HFFc6 (cell line): ENCODE measurements around the gene MAGEB17. TPM values are rescaled to one million over a fixed set of nuclear protein-coding genes. Genes with fewer than 3 reads are reported as not detected.
"Not testable (repeated sequence)": the region's sequence is repeated elsewhere in the genome, so short reads cannot be mapped to it uniquely, and the experiment has no call there.

Source experiments
- DNase-seq: peaks from one replicate; pipeline ENCODE4 v3.0.0-alpha.2; 2018
- H3K27ac Mint-ChIP-seq: 2 replicates; pipeline ENCODE4 v1.8.0; 2020; ENCODE audit warnings: mild to moderate bottlenecking, mixed read lengths
- H3K27me3 Mint-ChIP-seq: 2 replicates; pipeline ENCODE4 v1.8.0; 2021; ENCODE audit warnings: mild to moderate bottlenecking, moderate library complexity, mixed read lengths; ENCODE audit not compliant: insufficient read depth
- H3K36me3 Mint-ChIP-seq: 2 replicates; pipeline ENCODE4 v1.8.0; 2021; ENCODE audit warnings: low read depth, mixed read lengths
- H3K4me1 Mint-ChIP-seq: 2 replicates; pipeline ENCODE4 v1.8.0; 2020; ENCODE audit warnings: low read depth, mixed read lengths
- H3K4me3 Mint-ChIP-seq: 2 replicates; pipeline ENCODE4 v1.8.0; 2020; ENCODE audit warnings: mild to moderate bottlenecking, moderate library complexity, mixed read lengths
- H3K9me3 Mint-ChIP-seq: 2 replicates; pipeline ENCODE4 v1.8.0; 2020; ENCODE audit warnings: mild to moderate bottlenecking, mixed read lengths
- total RNA-seq, 6 experiments: library from RNA; stranded (reverse); fragmentation: NEBNext Ultra II Directional; extraction: Animal tissue kit (Norgen Biotek cat#: 25700); gene quantifications; 2 replicates in 1 of 6; 3 replicates in 5 of 6; pipeline ENCODE4 v1.2.3, GENCODE V29; 2021
- TF ChIP-seq, protein P1 (sequence below): fragments of 200-600 bp; sonication (generic); IDR thresholded peaks from 2 replicates; pipeline ENCODE4 v1.5.0; 2021; ENCODE audit warnings: antibody characterized with exemption, mild to moderate bottlenecking

MAGEB17 gene
- total RNA-seq, 6 experiments from 2014 or later: not detected

DNA sequence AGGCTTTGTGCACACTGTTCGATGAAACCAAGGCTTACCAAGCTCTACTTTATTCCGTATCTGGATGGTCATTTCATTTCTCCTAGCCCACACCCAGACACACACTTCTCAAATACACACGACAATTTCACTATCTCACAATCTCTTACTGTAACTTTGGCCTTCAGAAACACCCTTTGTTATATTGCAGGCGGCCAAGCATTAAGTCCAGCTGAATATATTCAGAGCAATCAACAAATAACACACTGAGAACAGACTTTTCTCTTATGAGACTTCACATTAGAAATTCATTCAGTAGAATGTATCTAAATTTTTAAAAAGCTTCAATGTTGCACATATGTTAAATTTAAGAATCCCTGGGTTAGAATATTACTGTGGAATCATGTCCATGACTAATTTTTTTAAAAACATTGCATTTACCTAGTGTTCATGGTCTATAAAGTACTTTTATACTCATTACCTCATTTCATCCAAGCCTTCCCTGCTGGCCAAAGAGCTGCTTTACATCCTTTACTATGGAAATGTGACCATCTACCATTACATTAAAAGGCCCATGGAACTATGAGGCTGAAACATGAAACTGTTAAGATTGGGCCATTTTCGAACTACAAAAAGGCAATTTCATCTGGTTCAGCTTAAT is 10.5 kb upstream of the MAGEB17 start:
- Mint-ChIP-seq H3K27ac (no peak overlapping the region), H3K4me1 (peaks cover 19% of the 10 kb centered on the region), H3K4me3 (no peak overlapping the region), H3K9me3 (no peaks in the 10 kb centered on the region), H3K36me3 (no peaks in the 10 kb centered on the region), H3K27me3 (peaks cover 3% of the 10 kb centered on the region; the same call in 1 of the 2 replicates)
- TF ChIP-seq, protein P1, sequence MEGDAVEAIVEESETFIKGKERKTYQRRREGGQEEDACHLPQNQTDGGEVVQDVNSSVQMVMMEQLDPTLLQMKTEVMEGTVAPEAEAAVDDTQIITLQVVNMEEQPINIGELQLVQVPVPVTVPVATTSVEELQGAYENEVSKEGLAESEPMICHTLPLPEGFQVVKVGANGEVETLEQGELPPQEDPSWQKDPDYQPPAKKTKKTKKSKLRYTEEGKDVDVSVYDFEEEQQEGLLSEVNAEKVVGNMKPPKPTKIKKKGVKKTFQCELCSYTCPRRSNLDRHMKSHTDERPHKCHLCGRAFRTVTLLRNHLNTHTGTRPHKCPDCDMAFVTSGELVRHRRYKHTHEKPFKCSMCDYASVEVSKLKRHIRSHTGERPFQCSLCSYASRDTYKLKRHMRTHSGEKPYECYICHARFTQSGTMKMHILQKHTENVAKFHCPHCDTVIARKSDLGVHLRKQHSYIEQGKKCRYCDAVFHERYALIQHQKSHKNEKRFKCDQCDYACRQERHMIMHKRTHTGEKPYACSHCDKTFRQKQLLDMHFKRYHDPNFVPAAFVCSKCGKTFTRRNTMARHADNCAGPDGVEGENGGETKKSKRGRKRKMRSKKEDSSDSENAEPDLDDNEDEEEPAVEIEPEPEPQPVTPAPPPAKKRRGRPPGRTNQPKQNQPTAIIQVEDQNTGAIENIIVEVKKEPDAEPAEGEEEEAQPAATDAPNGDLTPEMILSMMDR: no peak
- no peak for DNase-seq

DNA sequence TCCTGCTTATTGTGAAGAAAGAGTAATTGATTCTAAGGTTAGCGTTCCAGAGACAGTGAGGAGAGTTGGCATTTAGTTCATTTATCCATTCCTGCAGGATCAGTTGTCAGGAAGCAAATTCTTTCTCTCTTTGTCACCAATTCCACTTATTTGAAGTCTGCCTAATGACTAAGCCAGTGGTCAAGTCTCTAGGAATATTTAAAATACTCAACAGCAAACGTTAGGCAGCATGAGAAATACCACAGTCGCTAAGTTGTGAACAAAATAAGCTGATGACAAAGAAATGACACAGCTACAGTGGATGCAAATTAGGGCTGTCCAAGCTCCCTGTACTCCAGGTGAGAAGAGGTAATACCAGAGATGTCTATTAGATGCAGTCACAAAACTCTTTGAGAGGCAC is 6.6 kb upstream of the MAGEB17 start:
- H3K27ac Mint-ChIP-seq: peak overlapping the region; percentile 85
- H3K36me3 Mint-ChIP-seq: no peaks in the 10 kb centered on the region

DNA sequence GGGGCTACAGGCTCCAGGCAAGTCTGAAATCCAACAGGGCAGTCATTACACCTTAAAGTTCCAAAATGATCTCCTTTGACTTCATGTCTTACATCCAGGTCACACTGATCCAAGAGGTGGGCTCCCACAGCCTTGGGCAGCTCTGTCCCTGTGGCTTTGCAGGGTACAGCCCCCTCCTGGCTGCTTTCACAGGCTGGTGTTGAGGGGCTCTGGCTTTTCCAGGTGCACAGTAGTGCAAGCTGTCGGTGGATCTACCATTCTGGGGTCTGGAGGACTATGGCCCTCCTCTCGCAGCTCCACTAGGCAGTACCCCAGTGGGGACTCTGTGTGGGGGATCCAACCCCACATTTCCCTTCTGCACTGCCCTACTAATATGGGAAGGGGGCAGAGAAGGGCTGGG is 6.1 kb upstream of the MAGEB17 start:
- not testable (repeated sequence) for H3K9me3 Mint-ChIP-seq, H3K27me3 Mint-ChIP-seq, DNase-seq, H3K36me3 Mint-ChIP-seq
- H3K4me1 Mint-ChIP-seq: peaks cover 25% of the 10 kb centered on the region
- peak overlapping the region; percentile 71; the same call in 1 of the 2 replicates for H3K4me3 Mint-ChIP-seq
- H3K27ac Mint-ChIP-seq: peak overlapping the region; percentile 85

More for the DNA sequence above, 6.6 kb upstream of the MAGEB17 start:
- H3K9me3 Mint-ChIP-seq: no peaks in the 10 kb centered on the region
- no peaks in the 10 kb centered on the region for H3K27me3 Mint-ChIP-seq
- peak overlapping the region; percentile 71 for H3K4me3 Mint-ChIP-seq
- DNase-seq: peak; percentile 78
- TF ChIP-seq, protein P1: no peak
- H3K4me1 Mint-ChIP-seq: peaks cover 25% of the 10 kb centered on the region

DNA sequence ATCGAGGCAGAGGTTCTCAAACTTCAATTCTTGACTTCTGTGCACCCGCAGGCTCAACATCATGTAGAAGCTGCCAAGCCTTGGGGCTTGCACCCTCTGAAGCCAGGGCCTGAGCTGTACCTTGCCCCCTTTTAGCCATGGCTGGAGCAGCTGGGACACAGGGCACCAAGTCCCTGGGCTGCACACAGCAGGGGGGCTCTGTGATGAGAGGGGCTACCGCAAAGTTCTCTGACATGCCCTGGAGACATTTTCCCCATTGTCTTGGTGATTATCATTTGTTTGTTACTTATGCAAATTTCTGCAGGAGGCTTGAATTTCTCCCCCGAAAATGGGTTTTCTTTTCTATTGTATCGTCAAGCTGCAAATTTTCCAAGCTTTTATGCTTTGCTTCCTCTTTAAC is 4.9 kb upstream of the MAGEB17 start:
- H3K27me3 Mint-ChIP-seq: no peaks in the 10 kb centered on the region
- H3K36me3 Mint-ChIP-seq: no peaks in the 10 kb centered on the region
- no peak overlapping the region for H3K4me3 Mint-ChIP-seq
- peak overlapping the region; percentile 17; the same call in 1 of the 2 replicates for H3K27ac Mint-ChIP-seq
- H3K4me1 Mint-ChIP-seq: peaks cover 25% of the 10 kb centered on the region
- H3K9me3 Mint-ChIP-seq: no peaks in the 10 kb centered on the region
- DNase-seq: no peak
- TF ChIP-seq, protein P1: no peak

DNA sequence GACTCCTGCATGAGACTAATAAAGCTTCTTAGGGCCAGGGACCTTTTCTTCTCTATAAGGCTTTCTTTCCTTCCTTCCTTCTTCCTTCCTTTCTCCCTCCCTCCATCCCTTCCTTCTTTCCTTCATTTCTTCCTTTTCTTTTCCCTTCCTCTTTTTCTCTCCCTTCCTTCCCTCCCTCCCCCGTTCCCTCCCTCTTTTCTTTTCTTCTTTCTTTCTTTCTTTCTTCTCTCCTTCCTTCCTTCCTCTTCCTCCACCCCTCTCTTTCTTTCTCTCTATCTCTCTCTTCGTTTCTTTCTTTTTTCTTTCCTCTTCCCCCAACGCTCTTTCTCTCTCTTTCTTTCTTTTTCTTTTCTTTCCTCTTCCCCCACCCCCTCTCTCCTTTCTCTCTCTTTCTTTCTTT is 2.5 kb upstream of the MAGEB17 start:
- H3K27ac Mint-ChIP-seq: no peak overlapping the region
- peaks cover 23% of the 10 kb centered on the region for H3K4me1 Mint-ChIP-seq
- H3K36me3 Mint-ChIP-seq: no peaks in the 10 kb centered on the region
- H3K27me3 Mint-ChIP-seq: no peaks in the 10 kb centered on the region
- H3K9me3 Mint-ChIP-seq: no peaks in the 10 kb centered on the region
- DNase-seq: no peak
- H3K4me3 Mint-ChIP-seq: no peak overlapping the region
- TF ChIP-seq, protein P1: no peak

DNA sequence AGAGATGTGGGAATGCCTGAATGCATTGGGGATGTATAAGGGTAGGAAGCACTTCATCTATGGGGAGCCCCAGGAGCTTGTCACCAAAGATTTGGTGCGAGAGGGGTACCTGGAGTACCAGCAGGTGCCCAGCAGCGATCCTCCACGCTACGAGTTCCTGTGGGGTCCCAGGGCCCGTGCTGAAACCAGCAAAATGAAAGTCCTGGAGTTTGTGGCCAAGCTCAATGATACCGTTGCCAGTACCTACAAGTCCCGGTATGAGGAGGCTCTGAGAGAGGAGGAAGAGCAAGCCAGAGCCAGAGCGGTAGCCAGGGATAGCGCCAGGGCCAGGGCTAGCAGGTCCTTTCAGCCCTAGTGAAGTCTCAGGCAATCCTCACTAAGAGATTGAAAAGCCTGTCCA is 3.8 kb downstream of the MAGEB17 start:
- no peaks in the 10 kb centered on the region for H3K36me3 Mint-ChIP-seq
- DNase-seq: no peak
- no peaks in the 10 kb centered on the region for H3K4me1 Mint-ChIP-seq
- TF ChIP-seq, protein P1: no peak
- no peaks in the 10 kb centered on the region for H3K9me3 Mint-ChIP-seq
- no peak overlapping the region for H3K4me3 Mint-ChIP-seq
- H3K27ac Mint-ChIP-seq: no peak overlapping the region
- H3K27me3 Mint-ChIP-seq: no peaks in the 10 kb centered on the region
